NOMO-1 treated with DMSO at 0.1 percent for 48 hours (cell line): ENCODE measurements around the gene MACROH2A1.

Experiments used
- DNase-seq: peaks from one replicate; lab custom pipeline; 2025; ENCODE audit not compliant: unreplicated experiment; lab: John Stamatoyannopoulos, UW

Gene MACROH2A1

GRCh38 chr5:135398855-135399793 lies at the start of gene MACROH2A1:
Gene MACROH2A1 (minus strand): TSS chr5:135399231. CDS start chr5:135389093, 10,138 bp downstream.
- peak; percentile 64 for DNase-seq

- DNase-seq = no peak
These were observed 49.2 kb upstream of the MACROH2A1 start for GRCh38 chr5:135448071-135448739.

GRCh38 chr5:135447298-135447929 lies 48.4 kb upstream of the MACROH2A1 start, which contains the start of gene DCANP1:
Gene DCANP1 (minus strand): TSS chr5:135447348. CDS start chr5:135447108, 240 bp downstream.
- no peak for DNase-seq

GRCh38 chr5:135446615-135447014 lies 47.6 kb upstream of the MACROH2A1 start:
- no peak for DNase-seq

- no peak for DNase-seq
These were observed 47.2 kb upstream of the MACROH2A1 start for GRCh38 chr5:135446206-135446605.

GRCh38 chr5:135445306-135445985 lies 46.4 kb upstream of the MACROH2A1 start:
- no peak for DNase-seq

- DNase-seq = no peak
These were observed 45.9 kb upstream of the MACROH2A1 start for GRCh38 chr5:135444881-135445280.

- peak; percentile 9 for DNase-seq
These were observed 45.3 kb upstream of the MACROH2A1 start for GRCh38 chr5:135444360-135444759.

- no peak for DNase-seq
These were observed 44.3 kb upstream of the MACROH2A1 start for GRCh38 chr5:135443161-135443960.

- no peak for DNase-seq
These were observed 43.6 kb upstream of the MACROH2A1 start for GRCh38 chr5:135442431-135443160.

- DNase-seq = no peak
These were observed 42.9 kb upstream of the MACROH2A1 start for GRCh38 chr5:135441919-135442318.

GRCh38 chr5:135441350-135441831 lies 42.4 kb upstream of the MACROH2A1 start:
- DNase-seq = peak; percentile 14

GRCh38 chr5:135440916-135441315 lies 41.9 kb upstream of the MACROH2A1 start:
- no peak for DNase-seq

GRCh38 chr5:135439231-135440205 lies 40.5 kb upstream of the MACROH2A1 start:
- DNase-seq = no peak

- no peak for DNase-seq
These were observed 39.7 kb upstream of the MACROH2A1 start for GRCh38 chr5:135438636-135439221.

- no peak for DNase-seq
These were observed 38.9 kb upstream of the MACROH2A1 start for GRCh38 chr5:135437796-135438560.

GRCh38 chr5:135437422-135437795 lies 38.4 kb upstream of the MACROH2A1 start:
- DNase-seq = peak; percentile 87
